ENCODE data around the gene HSF2. TPM values are rescaled to one million over a fixed set of nuclear protein-coding genes. Genes with fewer than 3 reads are reported as not detected.

Gene HSF2
- total and polyA plus RNA-seq, 2 experiments from 2014 or later, result 10.0 to 18.1 TPM

GRCh38 chr6:122392564-122393350 lies 6.7 kb upstream of the HSF2 start:
- H3K36me3 Mint-ChIP-seq (ENCODE audit: low read depth), result no peaks in the 10 kb centered on the region
- no peaks in the 10 kb centered on the region; the same call in 2 of the 3 replicates for H3K9me3 Mint-ChIP-seq
- Histone ChIP-seq H3K4me1 (ENCODE audit: insufficient read depth) (peaks cover 8% of the 10 kb centered on the region; the same call in 1 of the 2 replicates), H3K27me3 (ENCODE audit: insufficient read depth) (peaks cover 100% of the 10 kb centered on the region), H3K4me3 (no peak overlapping the region), H2AFZ (no peak overlapping the region), H3F3A (replicated peaks; ENCODE audit: low read depth) (0 out of 2 replicates have a peak, but pooled peaks cover 5% of the 10 kb centered on the region), H3K9me2 (ENCODE audit: insufficient read depth) (no peaks in the 10 kb centered on the region), H3K4me2 (no peak overlapping the region), H4K20me1 (replicated peaks; ENCODE audit: insufficient read depth) (peaks cover 30% of the 10 kb centered on the region), H3K27ac (ENCODE audit: low read depth) (no peak overlapping the region), H3K36me3 (ENCODE audit: insufficient read depth) (no peaks in the 10 kb centered on the region), H3K79me2 (replicated peaks; ENCODE audit: insufficient read depth) (no peaks in the 10 kb centered on the region)
- no peak overlapping the region for H3K27ac Mint-ChIP-seq
- H3K27me3 Mint-ChIP-seq (ENCODE audit: insufficient read depth, low read depth, poor library complexity), result peaks cover 88% of the 10 kb centered on the region
- no peak overlapping the region for H3K4me3 Mint-ChIP-seq
- DNase-seq (ENCODE audit: low spot score) (peak; percentile 57), ATAC-seq (peak; percentile 88)
- peaks cover 2% of the 10 kb centered on the region; the same call in 2 of the 3 replicates for H3K4me1 Mint-ChIP-seq
- no peak for TF ChIP-seq STAT1 (IDR thresholded peaks at IDR 0.05; ENCODE audit: unreplicated experiment)
- TF ChIP-seq ETS1 (IDR thresholded peaks at IDR 0.05), result no peak
- TF ChIP-seq ZNF331 (CRISPR knock-in tag; IDR thresholded peaks at IDR 0.05; ENCODE audit: low read depth), result no peak
- TF ChIP-seq ZNF114 (CRISPR knock-in tag; IDR thresholded peaks at IDR 0.05), result no peak
- TF ChIP-seq, protein P1, sequence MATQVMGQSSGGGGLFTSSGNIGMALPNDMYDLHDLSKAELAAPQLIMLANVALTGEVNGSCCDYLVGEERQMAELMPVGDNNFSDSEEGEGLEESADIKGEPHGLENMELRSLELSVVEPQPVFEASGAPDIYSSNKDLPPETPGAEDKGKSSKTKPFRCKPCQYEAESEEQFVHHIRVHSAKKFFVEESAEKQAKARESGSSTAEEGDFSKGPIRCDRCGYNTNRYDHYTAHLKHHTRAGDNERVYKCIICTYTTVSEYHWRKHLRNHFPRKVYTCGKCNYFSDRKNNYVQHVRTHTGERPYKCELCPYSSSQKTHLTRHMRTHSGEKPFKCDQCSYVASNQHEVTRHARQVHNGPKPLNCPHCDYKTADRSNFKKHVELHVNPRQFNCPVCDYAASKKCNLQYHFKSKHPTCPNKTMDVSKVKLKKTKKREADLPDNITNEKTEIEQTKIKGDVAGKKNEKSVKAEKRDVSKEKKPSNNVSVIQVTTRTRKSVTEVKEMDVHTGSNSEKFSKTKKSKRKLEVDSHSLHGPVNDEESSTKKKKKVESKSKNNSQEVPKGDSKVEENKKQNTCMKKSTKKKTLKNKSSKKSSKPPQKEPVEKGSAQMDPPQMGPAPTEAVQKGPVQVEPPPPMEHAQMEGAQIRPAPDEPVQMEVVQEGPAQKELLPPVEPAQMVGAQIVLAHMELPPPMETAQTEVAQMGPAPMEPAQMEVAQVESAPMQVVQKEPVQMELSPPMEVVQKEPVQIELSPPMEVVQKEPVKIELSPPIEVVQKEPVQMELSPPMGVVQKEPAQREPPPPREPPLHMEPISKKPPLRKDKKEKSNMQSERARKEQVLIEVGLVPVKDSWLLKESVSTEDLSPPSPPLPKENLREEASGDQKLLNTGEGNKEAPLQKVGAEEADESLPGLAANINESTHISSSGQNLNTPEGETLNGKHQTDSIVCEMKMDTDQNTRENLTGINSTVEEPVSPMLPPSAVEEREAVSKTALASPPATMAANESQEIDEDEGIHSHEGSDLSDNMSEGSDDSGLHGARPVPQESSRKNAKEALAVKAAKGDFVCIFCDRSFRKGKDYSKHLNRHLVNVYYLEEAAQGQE (IDR thresholded peaks at IDR 0.05; ENCODE audit: unreplicated experiment), result no peak
- TF ChIP-seq NANOG (IDR thresholded peaks at IDR 0.05; ENCODE audit: borderline replicate concordance), result peak; percentile 56
- no peak for TF ChIP-seq CREB1 (CRISPR knock-in tag; IDR thresholded peaks at IDR 0.05; ENCODE audit: low read depth)
- TF ChIP-seq, protein P2, sequence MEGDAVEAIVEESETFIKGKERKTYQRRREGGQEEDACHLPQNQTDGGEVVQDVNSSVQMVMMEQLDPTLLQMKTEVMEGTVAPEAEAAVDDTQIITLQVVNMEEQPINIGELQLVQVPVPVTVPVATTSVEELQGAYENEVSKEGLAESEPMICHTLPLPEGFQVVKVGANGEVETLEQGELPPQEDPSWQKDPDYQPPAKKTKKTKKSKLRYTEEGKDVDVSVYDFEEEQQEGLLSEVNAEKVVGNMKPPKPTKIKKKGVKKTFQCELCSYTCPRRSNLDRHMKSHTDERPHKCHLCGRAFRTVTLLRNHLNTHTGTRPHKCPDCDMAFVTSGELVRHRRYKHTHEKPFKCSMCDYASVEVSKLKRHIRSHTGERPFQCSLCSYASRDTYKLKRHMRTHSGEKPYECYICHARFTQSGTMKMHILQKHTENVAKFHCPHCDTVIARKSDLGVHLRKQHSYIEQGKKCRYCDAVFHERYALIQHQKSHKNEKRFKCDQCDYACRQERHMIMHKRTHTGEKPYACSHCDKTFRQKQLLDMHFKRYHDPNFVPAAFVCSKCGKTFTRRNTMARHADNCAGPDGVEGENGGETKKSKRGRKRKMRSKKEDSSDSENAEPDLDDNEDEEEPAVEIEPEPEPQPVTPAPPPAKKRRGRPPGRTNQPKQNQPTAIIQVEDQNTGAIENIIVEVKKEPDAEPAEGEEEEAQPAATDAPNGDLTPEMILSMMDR (conservative IDR thresholded peaks at IDR 0.05; ENCODE audit: low read depth in 2 of 2), result peak in 1 of 2 experiments; percentile 16; a peak in 1 of 4 replicates
- TF ChIP-seq POLR2AphosphoS5 (IDR thresholded peaks at IDR 0.05; ENCODE audit: low read depth), result peak; percentile 74
- no peak for TF ChIP-seq EZH2phosphoT487 (IDR thresholded peaks at IDR 0.05; ENCODE audit: unreplicated experiment)
- no peak for TF ChIP-seq JUNB (IDR thresholded peaks at IDR 0.05; ENCODE audit: unreplicated experiment)
- no peak for TF ChIP-seq ZNF462 (CRISPR knock-in tag; IDR thresholded peaks at IDR 0.05)
